Smooth muscle cell (in vitro differentiated cells): ENCODE results near the gene ITGBL1. TPM values are rescaled to one million over a fixed set of nuclear protein-coding genes. Genes with fewer than 3 reads are reported as not detected.
A peak's percentile ranks its signal among the peaks of the same experiment; 100 is the strongest.

ENCODE experiments used
- DNase-seq: peaks from one replicate; lab custom pipeline; 2025; ENCODE audit not compliant: unreplicated experiment; lab: John Stamatoyannopoulos, UW
- H2AFZ ChIP-seq: fragments of 200-600 bp; sonication (generic); 2 replicates; pipeline ENCODE4 v1.6.0; 2016; ENCODE audit warnings: antibody characterized with exemption, low read depth, mild to moderate bottlenecking
- H3F3A ChIP-seq: fragments of 200-600 bp; sonication (generic); 2 replicates; pipeline ENCODE4 v1.6.0; 2017; ENCODE audit warnings: antibody characterized with exemption, low read depth
- H3K27ac ChIP-seq: fragments of 200-600 bp; sonication (generic); 2 replicates; pipeline ENCODE4 v1.5.1; 2016; ENCODE audit warnings: low read depth, mild to moderate bottlenecking
- H3K27me3 ChIP-seq: fragments of 200-600 bp; sonication (generic); 2 replicates; pipeline ENCODE4 v1.6.1; 2016; ENCODE audit warnings: low read depth, mild to moderate bottlenecking
- H3K36me3 ChIP-seq: fragments of 200-600 bp; sonication (generic); 2 replicates; pipeline ENCODE4 v1.5.1; 2016; ENCODE audit warnings: low read depth
- H3K4me1 ChIP-seq: fragments of 200-600 bp; sonication (generic); 2 replicates; pipeline ENCODE4 v1.5.1; 2016; ENCODE audit warnings: low read depth
- H3K4me2 ChIP-seq: fragments of 200-600 bp; sonication (generic); 2 replicates; pipeline ENCODE4 v1.6.0; 2016; ENCODE audit warnings: mild to moderate bottlenecking
- H3K4me3 ChIP-seq: fragments of 200-600 bp; sonication (generic); 2 replicates; pipeline ENCODE4 v1.5.1; 2016; ENCODE audit warnings: mild to moderate bottlenecking
- H3K79me2 ChIP-seq: fragments of 200-600 bp; sonication (generic); 2 replicates; pipeline ENCODE4 v1.6.0; 2016; ENCODE audit warnings: low read depth, mild to moderate bottlenecking
- H3K9ac ChIP-seq: fragments of 200-600 bp; sonication (generic); 2 replicates; pipeline ENCODE4 v1.6.0; 2016; ENCODE audit warnings: low read depth
- H3K9me3 ChIP-seq: fragments of 200-600 bp; sonication (generic); replicated peaks from 2 replicates; pipeline ENCODE4 v1.5.1; 2016; ENCODE audit warnings: low read depth
- H4K20me1 ChIP-seq: fragments of 200-600 bp; sonication (generic); 2 replicates; pipeline ENCODE4 v1.6.0; 2016; ENCODE audit warnings: low read depth
- WGBS: methylation state at CpG from one replicate; pipeline ENCODE4 v1.1.7; 2016; ENCODE audit warnings: low lambda C conversion rate; 5-methylcytosine and 5-hydroxymethylcytosine counted together
- polyA plus RNA-seq: library from polyadenylated mRNA; unstranded; fragments of >200 nt; fragmentation: Nextera tagmentation; extraction: Ambion mirVana; gene quantifications from 2 replicates; pipeline ENCODE4 v1.2.1, GENCODE V29; 2016
- total RNA-seq: library from RNA; depleted of rRNA; stranded (reverse); fragments of >200 nt; gene quantifications from 2 replicates; pipeline ENCODE4 v1.2.3, GENCODE V29; 2014
- TF ChIP-seq, protein P1 (sequence below): fragments of 200-600 bp; sonication (generic); IDR thresholded peaks from 2 replicates; pipeline ENCODE4 v1.5.1; 2017; ENCODE audit warnings: borderline replicate concordance, mild to moderate bottlenecking, antibody characterized with exemption; ENCODE audit not compliant: insufficient read depth, poor library complexity, severe bottlenecking

ITGBL1 gene
- total and polyA plus RNA-seq, 2 experiments from 2014 or later: 0.29 TPM; not detected in 1

DNA sequence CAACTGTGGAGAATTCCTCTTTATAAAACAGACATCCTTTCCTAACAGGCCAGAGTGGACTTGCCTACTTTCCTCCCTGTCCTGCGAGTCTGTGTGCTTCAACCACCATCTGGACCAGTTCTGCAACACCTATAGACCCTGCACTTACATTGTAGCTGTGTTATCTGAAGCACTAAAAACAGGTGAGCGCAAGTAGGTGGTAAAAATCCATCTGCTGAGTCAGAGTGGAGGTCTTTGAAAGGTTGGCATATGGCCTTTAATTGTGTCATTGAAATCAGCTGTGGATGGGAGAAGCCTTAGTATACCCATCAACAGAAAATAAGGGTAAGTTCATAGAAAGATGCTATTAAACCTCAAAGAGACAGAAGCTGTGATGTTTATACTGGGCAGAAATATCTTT is 28.6 kb upstream of the ITGBL1 start:
- H3K4me2 ChIP-seq: no peak overlapping the region
- H3K79me2 ChIP-seq: no peaks in the 10 kb centered on the region
- H3K4me3 ChIP-seq: no peak overlapping the region

DNA sequence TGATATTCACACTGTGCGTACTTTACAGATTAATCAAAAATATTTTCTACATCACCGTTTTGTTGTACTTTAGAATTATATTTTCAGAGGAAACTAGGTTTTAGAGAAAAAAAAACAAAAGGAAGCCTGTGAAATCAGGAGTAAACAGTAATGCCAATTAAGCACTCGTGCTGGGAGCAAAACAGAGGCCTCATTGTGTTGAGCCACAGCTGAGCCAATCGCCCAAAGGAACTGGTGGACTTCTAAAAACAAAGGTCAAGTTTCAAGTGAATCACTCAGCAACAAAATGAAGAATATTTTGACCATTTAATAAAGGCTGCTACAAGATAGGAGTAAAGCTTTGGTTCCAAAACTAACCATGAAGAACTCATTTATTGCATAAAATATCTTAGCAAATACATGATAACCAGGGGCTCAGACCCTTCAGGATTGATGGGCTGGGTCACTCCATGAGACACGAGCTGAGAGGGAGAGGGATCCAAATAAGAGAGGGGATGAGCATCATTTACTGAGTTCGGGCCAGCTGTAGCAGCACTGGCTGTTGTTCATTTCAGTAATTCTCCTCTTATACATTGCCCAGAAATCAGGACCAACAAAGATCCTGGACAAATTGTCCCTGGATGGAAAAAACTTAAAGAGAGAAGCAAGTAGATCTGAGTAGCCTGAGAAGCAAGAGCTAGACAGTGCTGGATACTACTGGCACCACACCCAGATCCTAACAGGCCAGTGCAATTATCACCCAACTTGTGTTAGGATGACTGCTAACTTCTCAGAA is 27.9 kb upstream of the ITGBL1 start:
- TF ChIP-seq, protein P1, sequence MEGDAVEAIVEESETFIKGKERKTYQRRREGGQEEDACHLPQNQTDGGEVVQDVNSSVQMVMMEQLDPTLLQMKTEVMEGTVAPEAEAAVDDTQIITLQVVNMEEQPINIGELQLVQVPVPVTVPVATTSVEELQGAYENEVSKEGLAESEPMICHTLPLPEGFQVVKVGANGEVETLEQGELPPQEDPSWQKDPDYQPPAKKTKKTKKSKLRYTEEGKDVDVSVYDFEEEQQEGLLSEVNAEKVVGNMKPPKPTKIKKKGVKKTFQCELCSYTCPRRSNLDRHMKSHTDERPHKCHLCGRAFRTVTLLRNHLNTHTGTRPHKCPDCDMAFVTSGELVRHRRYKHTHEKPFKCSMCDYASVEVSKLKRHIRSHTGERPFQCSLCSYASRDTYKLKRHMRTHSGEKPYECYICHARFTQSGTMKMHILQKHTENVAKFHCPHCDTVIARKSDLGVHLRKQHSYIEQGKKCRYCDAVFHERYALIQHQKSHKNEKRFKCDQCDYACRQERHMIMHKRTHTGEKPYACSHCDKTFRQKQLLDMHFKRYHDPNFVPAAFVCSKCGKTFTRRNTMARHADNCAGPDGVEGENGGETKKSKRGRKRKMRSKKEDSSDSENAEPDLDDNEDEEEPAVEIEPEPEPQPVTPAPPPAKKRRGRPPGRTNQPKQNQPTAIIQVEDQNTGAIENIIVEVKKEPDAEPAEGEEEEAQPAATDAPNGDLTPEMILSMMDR: no peak
- no peak for DNase-seq
- no peaks in the 10 kb centered on the region for H3K27me3 ChIP-seq
- no peaks in the 10 kb centered on the region for H3K9me3 ChIP-seq
- no peak overlapping the region for H3K9ac ChIP-seq
- no peaks in the 10 kb centered on the region for H3K4me1 ChIP-seq
- H3K36me3 ChIP-seq: no peaks in the 10 kb centered on the region
- no peak overlapping the region for H3K4me3 ChIP-seq
- H2AFZ ChIP-seq: peak overlapping the region; percentile 19
- no peak overlapping the region for H3K4me2 ChIP-seq
- H3F3A ChIP-seq: no peaks in the 10 kb centered on the region
- H3K79me2 ChIP-seq: no peaks in the 10 kb centered on the region
- H3K27ac ChIP-seq: no peak overlapping the region
- WGBS: 73% methylated on average over 6 of the region's 6 CpGs
- no peaks in the 10 kb centered on the region for H4K20me1 ChIP-seq

More for the DNA sequence above, 28.6 kb upstream of the ITGBL1 start:
- WGBS: 90% methylated on average over 2 of the region's 2 CpGs
- TF ChIP-seq, protein P1: no peak
- H3K27ac ChIP-seq: no peak overlapping the region
- H3K27me3 ChIP-seq: no peaks in the 10 kb centered on the region
- no peaks in the 10 kb centered on the region for H3K9me3 ChIP-seq
- H3K4me1 ChIP-seq: no peaks in the 10 kb centered on the region
- no peak overlapping the region for H2AFZ ChIP-seq
- no peaks in the 10 kb centered on the region for H3K36me3 ChIP-seq
- no peak overlapping the region for H3K9ac ChIP-seq
- no peak for DNase-seq
- no peaks in the 10 kb centered on the region for H3F3A ChIP-seq
- H4K20me1 ChIP-seq: no peaks in the 10 kb centered on the region

DNA sequence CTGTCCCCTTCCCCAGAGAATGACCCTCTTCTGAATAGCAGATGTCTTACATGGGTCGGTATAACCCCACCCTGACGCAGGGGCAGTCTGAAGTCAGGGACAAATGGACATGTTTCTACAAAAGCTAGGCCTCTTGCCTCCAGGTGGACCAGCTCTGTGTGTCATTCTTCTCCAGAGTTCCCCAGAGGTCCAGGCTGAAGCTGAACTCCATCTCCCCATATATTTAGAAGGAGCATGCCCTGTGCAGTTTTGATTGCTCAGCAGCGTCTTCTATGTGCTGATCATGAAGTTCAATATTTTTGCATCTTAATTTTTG is 27.4 kb upstream of the ITGBL1 start:
- no peak for DNase-seq
- no peaks in the 10 kb centered on the region for H3K79me2 ChIP-seq
- no peak overlapping the region for H3K27ac ChIP-seq
- TF ChIP-seq, protein P1: no peak
- H3K4me1 ChIP-seq: no peaks in the 10 kb centered on the region
- H3K27me3 ChIP-seq: no peaks in the 10 kb centered on the region
- no peak overlapping the region for H2AFZ ChIP-seq
- WGBS: 97% methylated on average over 3 of the region's 3 CpGs
- H4K20me1 ChIP-seq: no peaks in the 10 kb centered on the region
- H3K36me3 ChIP-seq: no peaks in the 10 kb centered on the region
- no peak overlapping the region for H3K4me2 ChIP-seq
- H3K4me3 ChIP-seq: no peak overlapping the region
- H3K9me3 ChIP-seq: no peaks in the 10 kb centered on the region
- H3K9ac ChIP-seq: no peak overlapping the region
- H3F3A ChIP-seq: no peaks in the 10 kb centered on the region

DNA sequence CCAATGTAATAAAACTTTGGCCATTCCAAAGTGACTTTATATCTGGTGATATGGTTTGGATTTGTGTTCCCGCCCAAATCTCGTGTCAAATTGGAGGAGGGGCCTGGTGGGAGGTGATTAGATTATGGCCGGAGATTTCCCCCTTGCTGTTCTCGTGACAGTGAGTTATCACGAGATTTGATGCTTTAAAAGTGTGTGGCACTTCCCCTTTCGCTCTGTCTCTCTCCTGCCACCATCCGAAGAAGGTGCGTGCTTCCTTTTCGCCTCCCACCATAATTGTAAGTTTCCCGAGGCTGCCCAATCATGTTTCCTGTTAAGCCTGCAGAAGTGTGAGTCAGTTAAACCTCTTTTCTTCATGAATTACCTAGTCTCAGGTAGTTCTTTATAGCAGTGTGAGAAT is 26.9 kb upstream of the ITGBL1 start:
- TF ChIP-seq, protein P1: no peak
- H3K9ac ChIP-seq: no peak overlapping the region
- H3K27ac ChIP-seq: no peak overlapping the region
- H2AFZ ChIP-seq: no peak overlapping the region
- H3K9me3 ChIP-seq: no peaks in the 10 kb centered on the region
- H3K27me3 ChIP-seq: no peaks in the 10 kb centered on the region
- no peak for DNase-seq
- no peak overlapping the region for H3K4me2 ChIP-seq
- no peaks in the 10 kb centered on the region for H4K20me1 ChIP-seq
- H3K4me1 ChIP-seq: no peaks in the 10 kb centered on the region
- H3F3A ChIP-seq: no peaks in the 10 kb centered on the region
- no peaks in the 10 kb centered on the region for H3K79me2 ChIP-seq
- WGBS: 85% methylated on average over 10 of the region's 10 CpGs
- H3K4me3 ChIP-seq: no peak overlapping the region
- no peaks in the 10 kb centered on the region for H3K36me3 ChIP-seq
